ENCODE measurements around the gene POU3F3.

Gene POU3F3

DNA sequence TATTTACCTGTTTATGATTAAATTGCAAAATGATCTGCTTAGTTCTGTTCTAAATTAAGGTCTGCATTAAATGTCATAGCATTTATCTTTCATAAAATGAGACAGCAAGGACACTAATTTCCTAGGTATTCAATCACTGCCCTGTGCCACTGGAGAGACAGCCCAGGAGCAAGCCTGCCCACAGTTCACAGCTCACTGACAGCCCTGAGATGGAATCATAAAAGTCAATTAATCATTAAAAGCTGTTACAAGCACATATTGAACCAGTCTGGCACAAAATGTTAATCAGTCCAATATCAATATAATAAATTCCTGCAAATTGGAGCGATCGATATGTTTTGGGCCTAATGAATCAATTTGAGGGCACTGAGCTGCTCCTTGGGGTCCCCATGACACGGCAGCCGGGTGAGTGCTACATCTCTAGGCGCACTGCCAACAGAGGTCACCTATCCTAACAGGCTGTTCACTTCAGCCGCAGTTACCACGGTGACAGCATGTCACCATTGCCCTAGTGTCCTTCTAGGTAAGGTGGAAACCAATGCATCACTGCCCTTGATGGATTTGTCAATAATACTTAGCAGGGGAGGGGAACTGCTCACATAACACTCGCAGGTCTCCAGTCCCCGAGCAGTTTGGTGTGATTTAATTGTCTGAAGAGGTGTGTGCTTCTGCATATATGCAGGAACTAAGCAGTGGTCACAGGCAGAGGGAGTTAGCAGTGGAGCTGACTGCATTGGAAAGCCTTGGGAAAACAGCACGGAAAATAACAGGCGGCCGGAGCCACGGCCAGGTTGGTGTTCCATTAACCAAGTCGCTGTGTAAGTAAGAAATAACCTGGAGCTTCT, 47.3 kb downstream of the POU3F3 start:
- DNase-seq (ENCODE audit: low read depth in 3 of 3, low spot score in 1 of 3) = no peak

DNA sequence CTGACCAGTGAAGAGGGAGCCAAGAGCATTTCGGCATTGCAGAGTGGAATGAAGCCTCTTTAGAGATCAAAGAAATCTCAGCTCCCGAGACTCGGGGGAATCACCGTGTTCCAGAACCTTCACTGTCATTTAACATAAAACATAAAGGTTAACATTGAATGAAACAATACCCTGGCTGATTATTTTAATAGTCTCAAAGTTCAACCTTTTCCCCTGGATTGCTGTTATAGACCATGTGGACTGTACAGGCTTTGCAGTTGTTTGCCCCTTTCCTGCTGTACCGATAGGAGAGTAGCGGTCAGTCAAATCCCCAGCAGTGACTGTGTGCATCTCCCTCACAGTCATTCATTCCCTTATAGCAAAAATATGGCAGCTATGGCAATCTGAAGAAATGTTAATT, 48.4 kb downstream of the POU3F3 start:
- no peak for DNase-seq (ENCODE audit: low read depth in 3 of 3, low spot score in 1 of 3)
